ENCODE results near the gene ACTR10. TPM values are rescaled to one million over a fixed set of nuclear protein-coding genes. Genes with fewer than 3 reads are reported as not detected.

Gene ACTR10
- 68.1 TPM for polyA plus RNA-seq
- long read RNA-seq, donor 1, transcript ACTR10-201 (13 exons, 2,419 nt) = major isoform, 11 of 16 reads
- long read RNA-seq, donor 1, partial matches to known transcripts = 5 of 16 reads
- long read RNA-seq, donor 1, other reads (novel, unspliced or antisense) = 0 of 16 reads
- long read RNA-seq, donor 2, transcript ACTR10-201 (13 exons, 2,419 nt) = major isoform, 29 of 31 reads
- long read RNA-seq, donor 2, partial matches to known transcripts = 0 of 31 reads
- long read RNA-seq, donor 2, other reads (novel, unspliced or antisense) = 0 of 31 reads
- long read RNA-seq, donor 3 = 0 reads
- long read RNA-seq, donor 4, partial matches to known transcripts = 0 of 3 reads
- long read RNA-seq, donor 4, other reads (novel, unspliced or antisense) = 0 of 3 reads
- long read RNA-seq, donor 5, transcript ACTR10-201 (13 exons, 2,419 nt) = major isoform, 18 of 18 reads
- long read RNA-seq, donor 5, partial matches to known transcripts = 0 of 18 reads
- long read RNA-seq, donor 5, other reads (novel, unspliced or antisense) = 0 of 18 reads
- long read RNA-seq, donor 6, transcript ACTR10-201 (13 exons, 2,419 nt) = major isoform, 27 of 71 reads
- long read RNA-seq, donor 6, partial matches to known transcripts = 36 of 71 reads
- long read RNA-seq, donor 6, other reads (novel, unspliced or antisense) = 8 of 71 reads
- long read RNA-seq, donor 7, transcript ACTR10-201 (13 exons, 2,419 nt) = major isoform, 19 of 20 reads
- long read RNA-seq, donor 7, partial matches to known transcripts = 0 of 20 reads
- long read RNA-seq, donor 7, other reads (novel, unspliced or antisense) = 0 of 20 reads
- long read RNA-seq, donor 8, transcript ACTR10-201 (13 exons, 2,419 nt) = major isoform, 37 of 51 reads
- long read RNA-seq, donor 8, partial matches to known transcripts = 12 of 51 reads
- long read RNA-seq, donor 8, other reads (novel, unspliced or antisense) = 0 of 51 reads
- long read RNA-seq, donor 9, transcript ACTR10-201 (13 exons, 2,419 nt) = major isoform, 13 of 25 reads
- long read RNA-seq, donor 9, partial matches to known transcripts = 10 of 25 reads
- long read RNA-seq, donor 9, other reads (novel, unspliced or antisense) = 0 of 25 reads
- long read RNA-seq, donor 10, transcript ACTR10-201 (13 exons, 2,419 nt) = major isoform, 30 of 33 reads
- long read RNA-seq, donor 10, partial matches to known transcripts = 0 of 33 reads
- long read RNA-seq, donor 10, other reads (novel, unspliced or antisense) = 0 of 33 reads
- long read RNA-seq, donor 11, transcript ACTR10-201 (13 exons, 2,419 nt) = major isoform, 15 of 18 reads
- long read RNA-seq, donor 11, partial matches to known transcripts = 0 of 18 reads
- long read RNA-seq, donor 11, other reads (novel, unspliced or antisense) = 0 of 18 reads

DNA sequence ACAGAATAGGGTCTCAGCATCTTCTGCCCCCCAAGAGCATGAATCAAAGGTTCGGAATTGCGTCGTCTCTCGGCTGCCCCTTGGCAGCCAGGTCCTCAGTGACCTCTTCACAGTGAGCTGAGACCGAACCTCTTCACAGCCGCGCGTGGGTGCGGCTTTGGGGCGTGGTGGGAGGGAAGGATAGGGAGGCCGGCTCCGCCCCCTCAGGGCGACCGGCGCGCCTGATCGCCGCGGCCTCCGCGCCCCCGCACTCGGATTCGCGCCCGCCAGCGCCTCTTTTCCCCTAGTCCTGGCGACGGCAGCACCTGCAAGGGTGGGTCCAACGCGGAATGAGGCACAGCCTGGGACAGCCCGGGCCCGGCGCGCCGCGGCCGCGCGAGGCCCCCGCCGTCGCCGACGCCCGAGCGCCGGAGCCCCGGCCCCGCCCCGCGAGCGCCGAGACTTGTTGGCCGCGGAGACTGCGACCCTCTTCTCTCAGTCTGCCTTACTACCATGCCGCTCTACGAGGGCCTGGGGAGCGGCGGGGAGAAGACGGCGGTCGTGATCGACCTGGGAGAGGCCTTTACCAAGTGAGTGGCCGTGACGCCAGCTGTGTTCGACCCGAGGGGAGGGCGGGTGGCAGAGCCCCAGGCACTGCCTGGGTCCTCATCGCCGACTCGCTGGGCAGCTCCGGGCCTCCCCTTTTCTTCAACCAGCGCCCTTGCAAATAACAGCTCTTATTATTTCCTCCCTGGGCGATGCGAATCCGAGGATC is at the start of gene ACTR10:
TSS of gene ACTR10 (plus strand) at position 424 of the 754 bp plus-strand sequence. CDS start at position 493, 69 bp downstream.
- Histone ChIP-seq H3K9me3 (ENCODE audit: control insufficient read depth, low read depth, low read length) (no peaks in the 10 kb centered on the region), H3K27ac (ENCODE audit: low read length) (peak within 1 kb of the TSS; percentile 80), H3K4me3 (ENCODE audit: low read length) (peak within 1 kb of the TSS; percentile 82), H3K36me3 (ENCODE audit: control insufficient read depth, insufficient read depth, low read length) (peaks cover 2% of the 10 kb centered on the region), H3K4me1 (ENCODE audit: control insufficient read depth, insufficient read depth, low read length) (peaks cover 2% of the 10 kb centered on the region), H3K27me3 (ENCODE audit: control insufficient read depth, insufficient read depth, low read length) (no peaks in the 10 kb centered on the region)
- DNase-seq = peak; percentile 90 to 95
- WGBS (ENCODE audit: insufficient coverage, low lambda C conversion rate) = no CpG with 5 or more reads among the region's 78 CpGs

DNA sequence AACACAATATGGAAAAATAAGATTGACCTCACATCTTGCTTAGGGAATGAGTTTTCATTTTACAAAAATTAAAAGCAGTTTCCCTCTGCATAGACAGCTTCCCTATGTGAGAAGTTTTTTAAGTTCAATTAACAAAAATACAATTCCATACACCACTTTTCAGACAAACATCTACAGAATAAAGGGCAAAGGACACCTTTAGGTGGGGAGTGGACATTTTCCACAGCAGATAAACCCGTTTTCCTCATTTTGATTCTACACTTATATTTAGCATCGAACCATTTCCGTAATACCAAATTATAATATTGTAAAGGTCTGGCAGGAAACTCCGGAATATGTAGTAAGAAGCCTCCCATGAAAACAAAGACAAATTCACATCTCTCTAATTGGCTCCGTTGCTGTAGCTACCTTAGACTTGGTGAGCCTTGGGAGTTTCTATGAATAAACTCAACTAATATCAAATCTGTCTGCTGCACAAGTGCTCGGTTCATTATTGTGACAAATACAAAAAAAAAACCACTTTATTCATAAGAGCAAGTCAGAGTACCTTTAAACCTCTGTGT is 49.6 kb upstream of the ACTR10 start:
- 100% methylated on average over 2 of the region's 6 CpGs for WGBS (ENCODE audit: insufficient coverage, low lambda C conversion rate)
- H3K27ac ChIP-seq (ENCODE audit: low read length) = no peak overlapping the region
- peaks cover 7% of the 10 kb centered on the region for H3K4me1 ChIP-seq (ENCODE audit: control insufficient read depth, insufficient read depth, low read length)
- no peak for DNase-seq
- no peaks in the 10 kb centered on the region for H3K36me3 ChIP-seq (ENCODE audit: control insufficient read depth, insufficient read depth, low read length)
- H3K27me3 ChIP-seq (ENCODE audit: control insufficient read depth, insufficient read depth, low read length) = peaks cover 24% of the 10 kb centered on the region
- no peak overlapping the region for H3K4me3 ChIP-seq (ENCODE audit: low read length)
- H3K9me3 ChIP-seq (ENCODE audit: control insufficient read depth, low read depth, low read length) = no peaks in the 10 kb centered on the region

DNA sequence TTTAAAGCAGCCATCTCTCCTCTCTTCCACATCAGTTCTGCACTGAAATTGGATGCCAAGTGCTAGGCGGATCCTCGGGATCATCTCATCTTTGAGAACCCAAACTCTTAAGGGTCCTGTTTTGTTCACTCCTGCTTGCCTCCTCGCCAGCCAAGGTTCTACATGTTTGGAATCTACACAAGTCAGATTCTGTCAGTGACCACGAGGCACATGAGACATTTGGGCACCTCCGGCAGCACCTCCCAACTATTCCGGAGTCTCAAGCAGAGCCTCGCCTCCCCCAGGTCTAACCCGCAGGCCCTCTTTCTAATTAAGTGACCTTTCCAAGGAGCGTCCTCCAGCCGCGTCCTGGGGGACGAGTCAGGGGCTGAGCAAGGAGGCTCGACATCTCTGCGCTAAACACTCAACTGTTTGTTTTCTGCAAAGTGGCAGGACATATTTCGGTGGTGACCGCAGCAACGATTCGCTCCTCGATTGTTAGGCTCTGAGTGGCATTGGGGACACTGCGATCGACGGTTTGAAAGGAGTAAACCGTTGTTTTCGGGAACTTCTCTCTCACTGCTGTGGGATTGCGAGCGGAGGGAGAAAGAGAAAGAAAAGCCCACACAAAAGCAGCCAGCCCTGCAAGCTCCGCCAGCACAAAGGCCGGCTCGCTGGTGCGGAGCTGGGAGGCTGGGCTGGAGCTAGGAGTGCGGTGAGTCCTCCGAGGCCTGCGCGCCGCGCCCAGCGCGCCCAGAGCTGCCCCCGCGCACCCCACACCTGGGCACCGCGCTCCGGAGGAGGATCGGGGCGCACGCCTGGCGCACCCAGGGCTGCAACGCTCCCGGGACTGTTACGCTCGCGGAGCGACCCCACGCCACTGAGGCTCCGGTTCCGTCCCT is 48.6 kb upstream of the ACTR10 start:
- peaks cover 7% of the 10 kb centered on the region for H3K4me1 ChIP-seq (ENCODE audit: control insufficient read depth, insufficient read depth, low read length)
- H3K9me3 ChIP-seq (ENCODE audit: control insufficient read depth, low read depth, low read length) = no peaks in the 10 kb centered on the region
- no peak for DNase-seq
- 0% methylated on average over 1 of the region's 56 CpGs for WGBS (ENCODE audit: insufficient coverage, low lambda C conversion rate)
- peak overlapping the region; percentile 48 for H3K4me3 ChIP-seq (ENCODE audit: low read length)
- peaks cover 24% of the 10 kb centered on the region for H3K27me3 ChIP-seq (ENCODE audit: control insufficient read depth, insufficient read depth, low read length)
- peak overlapping the region; percentile 19 for H3K27ac ChIP-seq (ENCODE audit: low read length)
- H3K36me3 ChIP-seq (ENCODE audit: control insufficient read depth, insufficient read depth, low read length) = no peaks in the 10 kb centered on the region

DNA sequence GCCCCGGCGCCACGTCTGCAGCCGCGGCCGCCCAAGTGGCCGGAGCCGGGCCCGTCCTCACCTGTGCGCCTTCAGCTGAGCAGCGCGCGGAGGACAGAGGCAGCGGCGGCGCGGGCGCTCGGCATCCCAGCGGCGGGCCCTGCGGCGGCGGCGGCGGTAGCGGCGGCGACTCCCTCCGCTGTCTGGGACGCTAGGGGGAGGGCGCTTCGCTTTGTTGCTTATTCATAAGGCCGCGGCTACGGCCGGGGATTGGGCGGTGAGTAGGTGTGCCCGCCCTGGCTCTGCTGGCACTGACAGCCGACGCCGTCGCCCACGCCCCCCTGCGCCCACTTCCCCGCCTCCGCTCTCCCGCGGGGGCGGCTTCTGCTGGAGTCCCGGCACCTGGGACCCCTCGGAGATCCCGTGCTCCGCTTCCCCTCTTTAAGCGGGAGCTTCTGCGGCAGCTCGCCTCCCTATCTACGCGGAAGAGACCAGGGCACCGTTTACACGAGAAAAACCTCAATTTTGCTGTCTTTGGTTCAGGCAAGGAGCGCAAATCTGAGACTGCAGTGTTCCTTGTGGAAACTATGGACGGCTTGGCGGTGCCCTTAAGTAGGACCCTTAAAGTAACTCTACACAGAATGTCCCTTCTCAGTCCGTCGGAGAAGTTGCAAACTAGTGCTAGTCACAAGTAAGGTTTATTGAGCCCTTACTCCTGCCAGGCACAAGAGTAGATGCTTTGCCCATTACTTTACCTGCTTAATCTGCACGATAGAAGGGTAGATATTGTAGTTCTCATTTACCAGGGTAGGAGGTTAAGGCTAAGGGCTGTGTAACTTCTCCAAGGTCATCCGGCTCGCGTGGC is 47.7 kb upstream of the ACTR10 start, which contains the start of gene ARMH4:
TSS of gene ARMH4 (minus strand) at position 200 of the 844 bp plus-strand sequence. CDS start 12,855 bp downstream, outside the sequence.
- Histone ChIP-seq H3K9me3 (ENCODE audit: control insufficient read depth, low read depth, low read length) (no peaks in the 10 kb centered on the region), H3K36me3 (ENCODE audit: control insufficient read depth, insufficient read depth, low read length) (no peaks in the 10 kb centered on the region), H3K27ac (ENCODE audit: low read length) (peak within 1 kb of the TSS; percentile 19), H3K27me3 (ENCODE audit: control insufficient read depth, insufficient read depth, low read length) (peaks cover 24% of the 10 kb centered on the region), H3K4me1 (ENCODE audit: control insufficient read depth, insufficient read depth, low read length) (peaks cover 7% of the 10 kb centered on the region), H3K4me3 (ENCODE audit: low read length) (peak within 1 kb of the TSS; percentile 51)
- peak; percentile 56 to 87 for DNase-seq
- WGBS (ENCODE audit: insufficient coverage, low lambda C conversion rate) = no CpG with 5 or more reads among the region's 70 CpGs

DNA sequence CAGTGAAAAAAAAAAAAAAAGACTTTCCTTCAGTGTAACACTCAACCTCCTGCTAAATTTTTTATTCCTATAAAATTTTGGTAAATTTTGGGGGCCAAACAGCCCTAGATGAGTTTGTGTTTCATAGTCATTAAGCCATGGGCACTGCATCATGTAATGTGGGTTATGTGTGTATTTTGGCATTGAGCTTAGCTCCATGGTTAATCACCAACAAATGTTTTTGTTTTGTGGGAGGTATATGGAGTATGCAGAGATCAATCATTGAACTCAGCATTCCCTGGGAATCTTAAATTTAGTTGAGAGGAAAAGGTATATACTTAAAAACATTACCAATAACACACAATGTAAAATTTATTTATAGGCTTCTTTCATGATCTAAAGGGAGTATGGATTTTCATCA is 39.4 kb upstream of the ACTR10 start:
- Histone ChIP-seq H3K4me3 (ENCODE audit: low read length) (no peak overlapping the region), H3K9me3 (ENCODE audit: control insufficient read depth, low read depth, low read length) (no peaks in the 10 kb centered on the region), H3K36me3 (ENCODE audit: control insufficient read depth, insufficient read depth, low read length) (no peaks in the 10 kb centered on the region), H3K27ac (ENCODE audit: low read length) (no peak overlapping the region), H3K27me3 (ENCODE audit: control insufficient read depth, insufficient read depth, low read length) (no peaks in the 10 kb centered on the region), H3K4me1 (ENCODE audit: control insufficient read depth, insufficient read depth, low read length) (no peaks in the 10 kb centered on the region)
- DNase-seq = no peak

DNA sequence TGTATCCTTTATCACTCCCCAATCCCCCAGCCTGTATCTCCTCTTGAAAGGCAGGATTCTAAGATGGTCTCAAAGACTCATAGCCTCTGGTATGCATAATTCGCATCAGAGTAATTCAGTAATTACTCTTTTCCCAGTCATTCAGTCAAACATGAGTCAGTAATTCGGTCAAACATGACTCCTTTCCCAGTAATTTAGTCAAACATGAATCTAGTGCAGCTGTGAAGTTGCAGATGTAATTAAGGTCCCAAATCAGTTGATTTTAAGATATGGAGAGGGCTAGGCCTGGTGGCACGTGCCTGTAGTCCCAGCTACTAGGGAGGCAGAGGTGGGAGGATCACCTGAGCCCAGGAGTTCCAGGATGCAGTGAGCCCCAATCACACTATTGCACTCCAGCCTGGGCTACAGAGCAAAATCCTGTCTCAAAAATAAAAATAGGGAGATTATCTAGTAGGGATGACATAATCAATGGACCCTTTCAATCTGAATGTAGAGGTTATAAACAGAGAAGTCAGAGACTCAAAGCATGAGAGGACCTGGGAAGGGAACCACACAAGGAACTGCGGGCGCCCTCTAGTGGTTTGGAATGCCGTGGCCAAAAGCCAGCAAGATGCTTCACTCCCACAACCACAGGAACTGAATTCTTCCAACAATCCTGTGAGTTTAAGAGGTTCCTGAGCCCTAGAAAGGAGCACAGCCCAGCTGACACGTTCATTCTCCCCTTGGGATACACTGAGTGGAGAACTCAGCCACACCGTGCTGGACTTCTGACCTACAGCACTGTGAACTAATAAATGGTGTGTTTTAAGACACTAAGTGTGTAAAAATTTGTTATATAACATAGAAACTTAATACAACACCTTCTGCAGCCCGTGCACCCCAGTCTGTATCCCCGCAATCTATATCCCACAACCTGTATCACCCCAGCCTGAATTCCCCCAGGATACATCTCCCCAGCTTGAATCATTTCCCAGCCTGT is 33.7 kb upstream of the ACTR10 start:
- Histone ChIP-seq H3K4me3 (ENCODE audit: low read length) (no peak overlapping the region), H3K4me1 (ENCODE audit: control insufficient read depth, insufficient read depth, low read length) (no peaks in the 10 kb centered on the region), H3K27ac (ENCODE audit: low read length) (no peak overlapping the region), H3K9me3 (ENCODE audit: control insufficient read depth, low read depth, low read length) (no peaks in the 10 kb centered on the region), H3K27me3 (ENCODE audit: control insufficient read depth, insufficient read depth, low read length) (peaks cover 3% of the 10 kb centered on the region), H3K36me3 (ENCODE audit: control insufficient read depth, insufficient read depth, low read length) (no peaks in the 10 kb centered on the region)
- no CpG with 5 or more reads among the region's 10 CpGs for WGBS (ENCODE audit: insufficient coverage, low lambda C conversion rate)
- peak; percentile 49 to 58 for DNase-seq

DNA sequence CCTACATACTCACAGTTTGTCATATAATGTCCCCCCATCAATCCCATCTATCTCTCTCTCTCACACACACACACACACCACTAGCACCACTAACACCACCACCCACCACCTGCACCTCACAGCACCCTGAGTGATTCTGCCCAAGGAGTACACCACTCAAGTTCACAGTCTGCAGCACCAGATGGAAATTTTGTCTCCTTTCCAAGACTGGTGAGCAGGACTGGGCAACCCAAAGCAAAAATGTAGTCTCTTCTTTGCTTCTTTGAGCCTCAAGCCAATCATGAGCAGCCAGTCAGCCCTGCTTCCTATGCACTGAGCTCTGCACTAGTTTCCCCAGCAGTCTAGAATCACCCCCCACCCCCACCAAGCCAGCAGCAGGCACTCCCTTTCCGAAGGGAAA is 32.9 kb upstream of the ACTR10 start:
- no CpG with 5 or more reads among the region's 1 CpG for WGBS (ENCODE audit: insufficient coverage, low lambda C conversion rate)

More for the DNA sequence above, 32.9 kb upstream of the ACTR10 start:
- H3K27me3 ChIP-seq (ENCODE audit: control insufficient read depth, insufficient read depth, low read length) = peaks cover 3% of the 10 kb centered on the region
- H3K9me3 ChIP-seq (ENCODE audit: control insufficient read depth, low read depth, low read length) = no peaks in the 10 kb centered on the region
- no peaks in the 10 kb centered on the region for H3K36me3 ChIP-seq (ENCODE audit: control insufficient read depth, insufficient read depth, low read length)
- H3K27ac ChIP-seq (ENCODE audit: low read length) = no peak overlapping the region
- no peaks in the 10 kb centered on the region for H3K4me1 ChIP-seq (ENCODE audit: control insufficient read depth, insufficient read depth, low read length)
- H3K4me3 ChIP-seq (ENCODE audit: low read length) = no peak overlapping the region
- no peak for DNase-seq
